K562 (cell line): Measurements from ENCODE around the gene PRICKLE2. TPM values are rescaled to one million over a fixed set of nuclear protein-coding genes. Genes with fewer than 3 reads are reported as not detected.
A peak's percentile ranks its signal among the peaks of the same experiment; 100 is the strongest.

Experiments used
- ATAC-seq: fragments of 200-7000 bp; cut with Tn5 transposase; 3 replicates; pipeline ENCODE4 v1.9.1; 2020; ENCODE audit warnings: moderate library complexity
- BruUV-seq: library from RNA; stranded (reverse); fragments of 400-500 nt; replicated peaks from 2 replicates; lab custom pipeline; 2021; lab: Mats Ljungman, UMichigan
- CTCF ChIA-PET: fragments of 300-600 bp; formaldehyde crosslinking; extraction: SDS; loops from one replicate; lab custom pipeline; 2021; ENCODE audit warnings: low intra/inter-chr PET ratio; lab: Yijun Ruan, JAX
- POLR2A ChIA-PET: fragments of 300-600, 350-650 bp; sonication (Branson Sonifier 250); formaldehyde crosslinking; extraction: SDS; loops from one replicate; lab custom pipeline; 2021; ENCODE audit warnings: antibody characterized with exemption, inconsistent platforms; lab: Yijun Ruan, JAX
- DNase-seq, 4 experiments: peaks; one replicate each; pipeline versions ENCODE4 v3.0.0 to v3.0.0-alpha.2; 2011 to 2018; ENCODE audit warnings: low spot score in 3 of 4, mixed read lengths in 3 of 4; ENCODE audit errors: extremely low read depth in 1 of 4
- FAIRE-seq: peaks from 2 replicates; lab custom pipeline; 2011; peaks lifted over from hg19 to GRCh38; lab: Jason Lieb, UNC
- H2AFZ ChIP-seq: 2 replicates; pipeline ENCODE4 v1.6.0; 2011; ENCODE audit warnings: low read depth, low read length, control low read depth, inconsistent platforms
- H3K27ac ChIP-seq: fragments of 200-600 bp; 3 replicates; pipeline ENCODE4 v1.8.0; 2011; ENCODE audit warnings: low read depth, mild to moderate bottlenecking, control low read depth, inconsistent platforms, low read length, moderate library complexity, mixed read lengths; ENCODE audit errors: extremely low read depth
- H3K27me3 ChIP-seq, 2 experiments: fragments of 300-600 bp in 1 of 2; 2 replicates in 1 of 2; 3 replicates in 1 of 2; pipeline versions ENCODE4 v1.6.0 to v1.8.0; 2011; ENCODE audit warnings: inconsistent platforms in 2 of 2, low read length in 2 of 2, mild to moderate bottlenecking in 1 of 2, mixed read lengths in 1 of 2, moderate library complexity in 1 of 2; ENCODE audit not compliant: control insufficient read depth in 2 of 2, insufficient read depth in 2 of 2
- H3K36me3 ChIP-seq: fragments of 300-600 bp; 3 replicates; pipeline ENCODE4 v1.8.0; 2011; ENCODE audit warnings: mild to moderate bottlenecking, low read length, inconsistent platforms; ENCODE audit not compliant: control insufficient read depth, insufficient read depth
- H3K4me1 ChIP-seq, 2 experiments: fragments of 200-600 bp in 1 of 2; replicated peaks in 1 of 2; 2 replicates in 1 of 2; 3 replicates in 1 of 2; pipeline versions ENCODE4 v1.5.1 to v1.8.0; 2011; ENCODE audit warnings: inconsistent platforms in 2 of 2, low read length in 2 of 2, mild to moderate bottlenecking in 1 of 2, mixed read lengths in 1 of 2, moderate library complexity in 1 of 2; ENCODE audit not compliant: control insufficient read depth in 2 of 2, insufficient read depth in 2 of 2
- H3K4me2 ChIP-seq: 2 replicates; pipeline ENCODE4 v1.6.1; 2011; ENCODE audit warnings: low read length, control low read depth, inconsistent platforms, mixed read lengths; ENCODE audit not compliant: insufficient read depth
- H3K4me3 ChIP-seq: fragments of 200-600 bp; sonication (generic), shearing (Covaris generic); 2 replicates; pipeline ENCODE4 v1.5.1; 2016; ENCODE audit warnings: control low read depth, inconsistent platforms
- H3K79me2 ChIP-seq: fragments of 200-600 bp; 3 replicates; pipeline ENCODE4 v1.8.0; 2011; ENCODE audit warnings: low read length, inconsistent platforms; ENCODE audit not compliant: control insufficient read depth, insufficient read depth
- H3K9ac ChIP-seq, 2 experiments: 2 replicates each; pipeline versions ENCODE4 v1.6.0 to v1.6.1; 2011; ENCODE audit warnings: low read depth in 2 of 2, low read length in 2 of 2, control low read depth in 1 of 2, inconsistent platforms in 1 of 2, mild to moderate bottlenecking in 1 of 2, mixed read lengths in 1 of 2; ENCODE audit not compliant: insufficient read depth in 1 of 2
- H3K9me1 ChIP-seq: one replicate; pipeline ENCODE4 v1.6.0; 2011; ENCODE audit warnings: inconsistent platforms, mild to moderate bottlenecking, low read length, moderate library complexity; ENCODE audit not compliant: control insufficient read depth, insufficient read depth
- H3K9me3 ChIP-seq: replicated peaks from 2 replicates; pipeline ENCODE4 v1.5.1; 2011; ENCODE audit warnings: low read depth, low read length, inconsistent platforms; ENCODE audit not compliant: control insufficient read depth, insufficient read depth
- H4K20me1 ChIP-seq: replicated peaks from 2 replicates; pipeline ENCODE4 v1.6.1; 2011; ENCODE audit warnings: low read length, inconsistent platforms, mixed read lengths; ENCODE audit not compliant: control insufficient read depth, insufficient read depth
- ADNP ChIP-seq: fragments of 200-800 bp; sonication (Bioruptor generic); IDR thresholded peaks from 2 replicates; pipeline ENCODE4 v1.6.1; 2016; ENCODE audit warnings: missing genetic modification characterization, missing compliant biosample characterization
- CREM ChIP-seq: IDR thresholded peaks from 2 replicates; pipeline ENCODE4 v1.6.1; 2014; ENCODE audit warnings: antibody characterized with exemption, low read depth
- MEF2A ChIP-seq: IDR thresholded peaks from 2 replicates; pipeline ENCODE4 v1.6.1; 2011; ENCODE audit warnings: low read depth, mild to moderate bottlenecking, low read length, moderate library complexity; ENCODE audit not compliant: control insufficient read depth
- SAP30 ChIP-seq: fragments of 200-600 bp; sonication (generic); IDR thresholded peaks from 2 replicates; pipeline ENCODE4 v1.6.1; 2012; ENCODE audit warnings: borderline replicate concordance, low read depth, mild to moderate bottlenecking, moderate library complexity, low read length, control low read depth, inconsistent platforms; ENCODE audit not compliant: insufficient read depth, poor library complexity, severe bottlenecking
- TBP ChIP-seq: optimal IDR thresholded peaks from 2 replicates; pipeline ENCODE3; 2011; ENCODE audit warnings: low read depth, low read length, improper control_type of control experiment
- ZBTB11 ChIP-seq, 3 experiments: fragments of 200-800 bp in 1 of 3; fragments of 250-450 bp in 1 of 3; fragments of 450-650 bp in 1 of 3; sonication (Bioruptor Pico) in 1 of 3; sonication (Bioruptor generic) in 1 of 3; formaldehyde crosslinking in 1 of 3; IDR thresholded peaks; 2 replicates each; pipeline versions ENCODE4 v1.6.1 to v1.8.0; 2016 to 2022; ENCODE audit warnings: mild to moderate bottlenecking in 2 of 3, missing genetic modification characterization in 2 of 3, missing compliant biosample characterization in 1 of 3, moderate library complexity in 1 of 3
- WGBS: fragments of 100-300 bp; shearing (Covaris generic); methylation state at CpG from one replicate; pipeline ENCODE4 v1.1.6; 2016; ENCODE audit warnings: low coverage, mixed read lengths; ENCODE audit not compliant: insufficient coverage; ENCODE audit errors: missing lambda C conversion rate; 5-methylcytosine and 5-hydroxymethylcytosine counted together
- in situ Hi-C: fragments of 300-500 bp; cut with MboI; formaldehyde crosslinking; loops from 4 replicates; pipeline ENCODE4 v1.15.0; 2018; ENCODE audit warnings: inconsistent platforms, mixed read lengths
- intact Hi-C: fragments of 100-400 bp; cut with micrococcal nuclease; formaldehyde crosslinking; loops from 2 replicates; pipeline ENCODE4 v1.14.2; 2022
- polyA plus RNA-seq, 8 experiments: library from polyadenylated mRNA; depleted of rRNA in 4 of 8; stranded (reverse) in 5 of 8; unstranded in 3 of 8; fragments of >200 nt; fragmentation: Nextera tagmentation in 2 of 8; fragmentation: Illumina TruSeq in 1 of 8; extraction: Ambion mirVana in 2 of 8; extraction: Trizol in 1 of 8; gene quantifications; 2 replicates each; pipeline versions ENCODE4 v1.2.1 to v1.2.3, GENCODE V29; 2011 to 2014; ENCODE audit warnings: inconsistent platforms in 1 of 8, missing spikeins in 1 of 8
- total RNA-seq, 7 experiments: library from RNA; depleted of rRNA in 6 of 7; stranded (reverse); fragments of >200 nt in 6 of 7; fragmentation: Illumina TruSeq in 2 of 7; extraction: Trizol in 2 of 7; gene quantifications; 2 replicates each; pipeline versions ENCODE4 v1.2.1 to v1.2.3, GENCODE V29; 2011 to 2021; ENCODE audit warnings: low replicate concordance in 1 of 7
- TF ChIP-seq, protein P1 (sequence below): fragments of 250-450 bp; sonication (Bioruptor Pico); IDR thresholded peaks from 2 replicates; pipeline ENCODE4 v1.5.0; 2021

PRICKLE2 gene
- total and polyA plus RNA-seq, 9 of the 15 experiments (the other 6 are each of a cell fraction or from before 2014, with no cell fraction given) = 0.07 to 0.09 TPM; not detected in 7

DNA sequence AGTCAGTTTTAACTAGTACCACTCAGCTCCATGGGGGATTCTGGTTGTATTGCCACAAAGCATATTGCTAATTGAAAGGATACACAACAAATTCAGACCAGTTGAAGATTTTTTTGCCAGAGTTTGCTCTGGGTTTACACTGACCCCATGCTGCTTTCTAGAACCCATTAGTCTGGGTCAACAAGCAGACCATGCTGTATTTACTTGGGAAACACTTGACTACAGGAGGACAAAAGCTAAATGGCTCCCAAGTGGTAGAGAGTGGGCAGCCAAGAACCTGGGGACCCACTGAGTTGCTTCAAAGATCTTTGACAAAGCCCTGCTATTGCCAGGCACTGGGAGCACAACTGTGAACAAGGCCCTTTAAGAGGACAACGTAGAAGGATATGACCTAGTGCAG, 115.2 kb downstream of the PRICKLE2 start (continued):
- TF ChIP-seq MEF2A (no peak), CREM (no peak), ADNP (tag) (no peak), SAP30 (no peak)
- TF ChIP-seq, protein P1, sequence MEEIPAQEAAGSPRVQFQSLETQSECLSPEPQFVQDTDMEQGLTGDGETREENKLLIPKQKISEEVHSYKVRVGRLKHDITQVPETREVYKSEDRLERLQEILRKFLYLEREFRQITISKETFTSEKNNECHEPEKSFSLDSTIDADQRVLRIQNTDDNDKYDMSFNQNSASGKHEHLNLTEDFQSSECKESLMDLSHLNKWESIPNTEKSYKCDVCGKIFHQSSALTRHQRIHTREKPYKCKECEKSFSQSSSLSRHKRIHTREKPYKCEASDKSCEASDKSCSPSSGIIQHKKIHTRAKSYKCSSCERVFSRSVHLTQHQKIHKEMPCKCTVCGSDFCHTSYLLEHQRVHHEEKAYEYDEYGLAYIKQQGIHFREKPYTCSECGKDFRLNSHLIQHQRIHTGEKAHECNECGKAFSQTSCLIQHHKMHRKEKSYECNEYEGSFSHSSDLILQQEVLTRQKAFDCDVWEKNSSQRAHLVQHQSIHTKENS (CRISPR knock-in tag) = no peak
- TF ChIP-seq, all 486 proteins: peak for 0

DNA sequence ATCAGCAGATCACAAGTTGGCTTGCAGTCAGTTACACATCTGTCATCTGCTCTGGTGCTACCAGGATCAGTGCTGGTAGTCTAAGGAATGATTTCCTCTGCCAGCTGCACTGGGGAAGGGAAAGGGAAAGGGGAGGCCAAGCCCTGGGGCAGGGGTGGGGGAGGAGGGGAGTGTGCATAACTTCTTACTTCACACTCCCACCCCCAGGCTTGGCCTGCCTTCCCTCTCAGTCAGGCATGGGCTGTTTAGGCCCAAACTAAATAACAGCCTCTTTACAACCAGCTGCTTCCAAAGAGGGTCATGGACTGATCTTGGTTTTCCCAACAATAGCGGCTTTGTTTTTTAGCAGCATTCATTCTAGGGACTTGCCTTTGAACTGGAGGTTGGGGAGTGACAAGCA, 115.8 kb downstream of the PRICKLE2 start:
- BruUV-seq = no TSS peak
- no peak overlapping the region for H3K27ac ChIP-seq
- no peak for FAIRE-seq
- H3K9me3 ChIP-seq = no peaks in the 10 kb centered on the region
- no peaks in the 10 kb centered on the region for H3K4me1 ChIP-seq
- no peak for DNase-seq
- no peak overlapping the region for H3K4me3 ChIP-seq
- TF ChIP-seq ZBTB11 (CRISPR knock-in tag; IDR thresholded peaks at IDR 0.05) (peak in 1 of 3 experiments; percentile 66; a peak in 2 of 6 replicates), TBP (no peak)
- 14% methylated on average over 1 of the region's 1 CpG for WGBS
- H3K27me3 ChIP-seq = peaks cover 0 to 11% of the 10 kb centered on the region in 2 experiments; a peak in 1 of 5 replicates
- ChIA-PET CTCF (no interaction called here), POLR2A (no interaction called here)
- no peak overlapping the region for H2AFZ ChIP-seq
- H3K9ac ChIP-seq = no peak overlapping the region
- H3K79me2 ChIP-seq = no peaks in the 10 kb centered on the region
- ATAC-seq = no peak
- in situ Hi-C loops = no loop called here
- no peak overlapping the region for H3K4me2 ChIP-seq
- intact Hi-C loops = no loop called here
- no peaks in the 10 kb centered on the region for H3K36me3 ChIP-seq
- no peaks in the 10 kb centered on the region for H4K20me1 ChIP-seq
- no peaks in the 10 kb centered on the region for H3K9me1 ChIP-seq
